Skeletal muscle satellite cell (primary cell): ENCODE results near the gene SRSF2.
A peak's percentile ranks its signal among the peaks of the same experiment; 100 is the strongest.
"Not testable (repeated sequence)": the region's sequence is repeated elsewhere in the genome, so short reads cannot be mapped to it uniquely, and the experiment has no call there.

Experiments
- H3K27me3 ChIP-seq: 2 replicates; pipeline ENCODE4 v1.7.0; 2013; ENCODE audit warnings: low read length; ENCODE audit not compliant: control insufficient read depth, insufficient read depth
- H3K36me3 ChIP-seq: 2 replicates; pipeline ENCODE4 v1.7.0; 2013; ENCODE audit warnings: mild to moderate bottlenecking, control low read depth, low read length; ENCODE audit not compliant: insufficient read depth
- H3K4me1 ChIP-seq: 2 replicates; pipeline ENCODE4 v1.7.0; 2013; ENCODE audit warnings: low read length; ENCODE audit not compliant: control insufficient read depth, insufficient read depth
- H3K4me2 ChIP-seq: 2 replicates; pipeline ENCODE4 v1.7.0; 2013; ENCODE audit warnings: mild to moderate bottlenecking, low read length
- H3K4me3 ChIP-seq: 2 replicates; pipeline ENCODE4 v1.7.0; 2013; ENCODE audit warnings: low read length
- H3K9ac ChIP-seq: 2 replicates; pipeline ENCODE4 v1.7.0; 2013; ENCODE audit warnings: mild to moderate bottlenecking, low read depth, low read length, moderate library complexity
- H3K9me3 ChIP-seq: replicated peaks from 2 replicates; pipeline ENCODE4 v1.7.0; 2013; ENCODE audit warnings: mild to moderate bottlenecking, control low read depth, low read length

Gene SRSF2

GRCh38 chr17:76736349-76737081 lies 616 bp downstream of the SRSF2 start:
- Histone ChIP-seq H3K4me1 (peaks cover 38% of the 10 kb centered on the region), H3K4me3 (peak overlapping the region; percentile 99), H3K36me3 (peaks cover 46% of the 10 kb centered on the region), H3K4me2 (peak overlapping the region; percentile 94), H3K9ac (peak overlapping the region; percentile 99), H3K27me3 (no peaks in the 10 kb centered on the region), H3K9me3 (no peaks in the 10 kb centered on the region)

- Histone ChIP-seq H3K4me1 (peaks cover 38% of the 10 kb centered on the region), H3K36me3 (peaks cover 52% of the 10 kb centered on the region), H3K9me3 (no peaks in the 10 kb centered on the region), H3K4me2 (peak overlapping the region; percentile 94), H3K9ac (peak overlapping the region; percentile 99), H3K27me3 (no peaks in the 10 kb centered on the region), H3K4me3 (peak overlapping the region; percentile 99)
Measured at GRCh38 chr17:76735586-76736348, 1.4 kb downstream of the SRSF2 start.

- Histone ChIP-seq H3K9me3 (no peaks in the 10 kb centered on the region), H3K9ac (peak overlapping the region; percentile 99), H3K4me1 (peaks cover 32% of the 10 kb centered on the region), H3K4me3 (peak overlapping the region; percentile 99), H3K4me2 (peak overlapping the region; percentile 94), H3K27me3 (no peaks in the 10 kb centered on the region), H3K36me3 (peaks cover 52% of the 10 kb centered on the region)
Measured at GRCh38 chr17:76735006-76735405, 2.1 kb downstream of the SRSF2 start.

- H3K4me2 ChIP-seq, result peak overlapping the region; percentile 94
- H3K4me1 ChIP-seq, result peaks cover 33% of the 10 kb centered on the region
- no peaks in the 10 kb centered on the region for H3K9me3 ChIP-seq
- peak overlapping the region; percentile 99 for H3K4me3 ChIP-seq
- H3K9ac ChIP-seq, result peak overlapping the region; percentile 99
- peaks cover 52% of the 10 kb centered on the region for H3K36me3 ChIP-seq
- H3K27me3 ChIP-seq, result no peaks in the 10 kb centered on the region
Measured at GRCh38 chr17:76734080-76734840, 2.9 kb downstream of the SRSF2 start.

- Histone ChIP-seq H3K9ac (peak overlapping the region; percentile 99), H3K4me3 (peak overlapping the region; percentile 99), H3K9me3 (no peaks in the 10 kb centered on the region), H3K27me3 (no peaks in the 10 kb centered on the region), H3K4me2 (peak overlapping the region; percentile 94), H3K36me3 (peaks cover 52% of the 10 kb centered on the region), H3K4me1 (peaks cover 28% of the 10 kb centered on the region)
Measured at GRCh38 chr17:76733618-76733957, 3.5 kb downstream of the SRSF2 start.

- peaks cover 30% of the 10 kb centered on the region for H3K4me1 ChIP-seq
- no peaks in the 10 kb centered on the region for H3K27me3 ChIP-seq
- H3K9me3 ChIP-seq, result no peaks in the 10 kb centered on the region
- peaks cover 52% of the 10 kb centered on the region for H3K36me3 ChIP-seq
- peak overlapping the region; percentile 99 for H3K9ac ChIP-seq
- H3K4me3 ChIP-seq, result peak overlapping the region; percentile 99
- peak overlapping the region; percentile 94 for H3K4me2 ChIP-seq
Measured at GRCh38 chr17:76732734-76733617, 4.2 kb downstream of the SRSF2 start.

GRCh38 chr17:76731800-76732733 lies 5.1 kb downstream of the SRSF2 start:
- H3K9ac ChIP-seq, H3K27me3 ChIP-seq, H3K4me3 ChIP-seq, H3K9me3 ChIP-seq: not testable (repeated sequence)
- peaks cover 37% of the 10 kb centered on the region for H3K4me1 ChIP-seq
- H3K36me3 ChIP-seq, result peaks cover 52% of the 10 kb centered on the region
- H3K4me2 ChIP-seq, result peak overlapping the region; percentile 94

- Histone ChIP-seq H3K36me3 (peaks cover 34% of the 10 kb centered on the region), H3K9ac (peak overlapping the region; percentile 100), H3K4me3 (peak overlapping the region; percentile 86), H3K9me3 (no peaks in the 10 kb centered on the region), H3K4me2 (peak overlapping the region; percentile 87), H3K27me3 (no peaks in the 10 kb centered on the region), H3K4me1 (peaks cover 28% of the 10 kb centered on the region)
Measured at GRCh38 chr17:76727745-76728456, 9.2 kb downstream of the SRSF2 start.

- H3K4me2 ChIP-seq, result peak within 1 kb of the TSS; percentile 91
- H3K9me3 ChIP-seq, result no peaks in the 10 kb centered on the region
- H3K9ac ChIP-seq, result peak within 1 kb of the TSS; percentile 100
- H3K4me1 ChIP-seq, result peaks cover 27% of the 10 kb centered on the region
- no peaks in the 10 kb centered on the region for H3K27me3 ChIP-seq
- H3K36me3 ChIP-seq, result peaks cover 35% of the 10 kb centered on the region
- H3K4me3 ChIP-seq, result peak within 1 kb of the TSS; percentile 86
Measured at GRCh38 chr17:76726776-76727718, 10.1 kb downstream of the SRSF2 start, which contains the start of gene METTL23. METTL23 (plus strand) TSS chr17:76726839; CDS start chr17:76729711, 2,872 bp downstream.
